Neural progenitor cell (in vitro differentiated cells): ENCODE data around the gene NT5DC2. TPM values are rescaled to one million over a fixed set of nuclear protein-coding genes. Genes with fewer than 3 reads are reported as not detected.

Experiments used
- DNase-seq: peaks from one replicate; pipeline ENCODE4 v3.0.0-alpha.2; 2016; ENCODE audit warnings: low spot score
- H2AFZ ChIP-seq: fragments of 200-600 bp; sonication (generic); replicated peaks from 2 replicates; pipeline ENCODE4 v1.6.1; 2016; ENCODE audit warnings: antibody characterized with exemption
- H3F3A ChIP-seq: fragments of 200-600 bp; sonication (generic); 2 replicates; pipeline ENCODE4 v1.6.1; 2016; ENCODE audit warnings: antibody characterized with exemption, low read depth
- H3K27ac ChIP-seq: fragments of 200-600 bp; sonication (generic); 2 replicates; pipeline ENCODE4 v1.5.1; 2016; ENCODE audit warnings: mild to moderate bottlenecking
- H3K27me3 ChIP-seq: fragments of 200-600 bp; sonication (generic); 2 replicates; pipeline ENCODE4 v1.6.1; 2016; ENCODE audit warnings: mild to moderate bottlenecking, moderate library complexity
- H3K36me3 ChIP-seq: fragments of 200-600 bp; sonication (generic); 2 replicates; pipeline ENCODE4 v1.5.1; 2016
- H3K4me1 ChIP-seq: fragments of 200-600 bp; sonication (generic); 2 replicates; pipeline ENCODE4 v1.6.1; 2016; ENCODE audit warnings: mixed run types
- H3K4me2 ChIP-seq: fragments of 200-600 bp; sonication (generic); 2 replicates; pipeline ENCODE4 v1.6.1; 2016
- H3K4me3 ChIP-seq: fragments of 200-600 bp; sonication (generic); 2 replicates; pipeline ENCODE4 v1.5.1; 2016
- H3K79me2 ChIP-seq: fragments of 200-600 bp; sonication (generic); 2 replicates; pipeline ENCODE4 v1.6.1; 2016; ENCODE audit warnings: low read depth
- H3K9ac ChIP-seq: fragments of 200-600 bp; sonication (generic); 2 replicates; pipeline ENCODE4 v1.6.1; 2016
- H3K9me3 ChIP-seq: fragments of 200-600 bp; sonication (generic); 2 replicates; pipeline ENCODE4 v1.5.1; 2016; ENCODE audit warnings: low read depth
- H4K20me1 ChIP-seq: fragments of 200-600 bp; sonication (generic); 2 replicates; pipeline ENCODE4 v1.6.1; 2016; ENCODE audit warnings: low read depth
- H3K27ac Mint-ChIP-seq: 3 replicates; pipeline ENCODE4 v1.8.0; 2021; ENCODE audit warnings: mixed read lengths
- H3K27me3 Mint-ChIP-seq: 2 replicates; pipeline ENCODE4 v1.8.0; 2022; ENCODE audit warnings: low read depth, mild to moderate bottlenecking, inconsistent platforms, moderate library complexity, mixed read lengths; ENCODE audit not compliant: insufficient read depth
- H3K36me3 Mint-ChIP-seq: 3 replicates; pipeline ENCODE4 v1.8.0; 2021; ENCODE audit warnings: mixed read lengths
- H3K4me1 Mint-ChIP-seq: 3 replicates; pipeline ENCODE4 v1.8.0; 2021; ENCODE audit warnings: mixed read lengths
- H3K4me3 Mint-ChIP-seq: 3 replicates; pipeline ENCODE4 v1.8.0; 2021; ENCODE audit warnings: mild to moderate bottlenecking, moderate library complexity, mixed read lengths
- H3K9me3 Mint-ChIP-seq: 3 replicates; pipeline ENCODE4 v1.8.0; 2020; ENCODE audit warnings: mixed read lengths
- CTCF ChIP-seq: fragments of 200-600 bp; sonication (generic); IDR thresholded peaks from 2 replicates; pipeline ENCODE4 v1.5.1; 2017; ENCODE audit warnings: antibody characterized with exemption, mild to moderate bottlenecking
- EZH2 ChIP-seq: fragments of 200-600 bp; sonication (generic); IDR thresholded peaks from 2 replicates; pipeline ENCODE4 v1.6.1; 2017; ENCODE audit warnings: antibody characterized with exemption, mild to moderate bottlenecking, moderate library complexity
- EZH2phosphoT487 ChIP-seq: fragments of 200-600 bp; sonication (generic); IDR thresholded peaks from 2 replicates; pipeline ENCODE4 v1.6.1; 2017; ENCODE audit warnings: antibody characterized with exemption
- total RNA-seq: library from RNA; depleted of rRNA; stranded (reverse); fragments of >200 nt; gene quantifications from 2 replicates; pipeline ENCODE4 v1.2.3, GENCODE V29; 2015; ENCODE audit warnings: low replicate concordance

Gene NT5DC2
- total RNA-seq, 1 donor from 2014 or later, result 210 TPM

- Mint-ChIP-seq H3K27ac (peak overlapping the region; percentile 96), H3K4me1 (peaks cover 36% of the 10 kb centered on the region), H3K27me3 (peaks cover 5% of the 10 kb centered on the region), H3K36me3 (peaks cover 7% of the 10 kb centered on the region), H3K9me3 (no peaks in the 10 kb centered on the region), H3K4me3 (peak overlapping the region; percentile 98)
- peaks cover 43% of the 10 kb centered on the region for H4K20me1 ChIP-seq
- no peak overlapping the region for H2AFZ ChIP-seq
- no peak for TF ChIP-seq CTCF
- TF ChIP-seq EZH2phosphoT487, result no peak
- no peak for TF ChIP-seq EZH2
- no peaks in the 10 kb centered on the region for H3K9me3 ChIP-seq
- H3K4me3 ChIP-seq, result peak overlapping the region; percentile 86
- peak overlapping the region; percentile 70 for H3K9ac ChIP-seq
- H3K27ac ChIP-seq, result peak overlapping the region; percentile 69
- peaks cover 27% of the 10 kb centered on the region for H3K4me1 ChIP-seq
- DNase-seq, result no peak
- H3F3A ChIP-seq, result peaks cover 41% of the 10 kb centered on the region
- H3K4me2 ChIP-seq, result peak overlapping the region; percentile 94
- H3K27me3 ChIP-seq, result no peaks in the 10 kb centered on the region
- H3K79me2 ChIP-seq, result peaks cover 64% of the 10 kb centered on the region
- no peaks in the 10 kb centered on the region for H3K36me3 ChIP-seq
Observed at GRCh38 chr3:52537165-52537620, 3.5 kb upstream of the NT5DC2 start.

GRCh38 chr3:52536369-52537164, 2.9 kb upstream of the NT5DC2 start, which contains the start of gene UQCC5:
TSS of gene UQCC5 (plus strand) at chr3:52536605. CDS start at chr3:52536756, 151 bp downstream.
- Mint-ChIP-seq H3K4me3 (peak within 1 kb of the TSS; percentile 98), H3K4me1 (peaks cover 38% of the 10 kb centered on the region), H3K27ac (peak within 1 kb of the TSS; percentile 96), H3K9me3 (no peaks in the 10 kb centered on the region), H3K27me3 (peaks cover 4% of the 10 kb centered on the region), H3K36me3 (peaks cover 7% of the 10 kb centered on the region)
- Histone ChIP-seq H2AFZ (peak within 1 kb of the TSS; percentile 85), H3K9me3 (no peaks in the 10 kb centered on the region), H3K4me3 (peak within 1 kb of the TSS; percentile 86), H3K27me3 (no peaks in the 10 kb centered on the region), H3K9ac (peak within 1 kb of the TSS; percentile 70), H3K4me2 (peak within 1 kb of the TSS; percentile 94), H3F3A (peaks cover 39% of the 10 kb centered on the region), H3K4me1 (peaks cover 33% of the 10 kb centered on the region), H4K20me1 (peaks cover 44% of the 10 kb centered on the region), H3K27ac (peak within 1 kb of the TSS; percentile 69), H3K36me3 (no peaks in the 10 kb centered on the region), H3K79me2 (peaks cover 65% of the 10 kb centered on the region)
- peak; percentile 100 for DNase-seq
- TF ChIP-seq CTCF (no peak), EZH2 (no peak), EZH2phosphoT487 (no peak)

- TF ChIP-seq EZH2phosphoT487, result no peak
- TF ChIP-seq EZH2, result no peak
- TF ChIP-seq CTCF, result no peak
- DNase-seq, result no peak
- peaks cover 34% of the 10 kb centered on the region for H3F3A ChIP-seq
- no peak overlapping the region for H3K27ac Mint-ChIP-seq
- H3K27ac ChIP-seq, result no peak overlapping the region
- H3K4me1 Mint-ChIP-seq, result peaks cover 38% of the 10 kb centered on the region
- H3K36me3 ChIP-seq, result no peaks in the 10 kb centered on the region
- peak overlapping the region; percentile 98 for H3K4me3 Mint-ChIP-seq
- H3K9me3 Mint-ChIP-seq, result no peaks in the 10 kb centered on the region
- no peaks in the 10 kb centered on the region for H3K27me3 ChIP-seq
- H3K79me2 ChIP-seq, result peaks cover 65% of the 10 kb centered on the region
- H3K4me2 ChIP-seq, result peak overlapping the region; percentile 64
- peaks cover 4% of the 10 kb centered on the region for H3K27me3 Mint-ChIP-seq
- H3K4me1 ChIP-seq, result peaks cover 33% of the 10 kb centered on the region
- H4K20me1 ChIP-seq, result peaks cover 49% of the 10 kb centered on the region
- H3K9ac ChIP-seq, result no peak overlapping the region
- no peak overlapping the region for H2AFZ ChIP-seq
- H3K36me3 Mint-ChIP-seq, result peaks cover 7% of the 10 kb centered on the region
- no peak overlapping the region for H3K4me3 ChIP-seq
- no peaks in the 10 kb centered on the region for H3K9me3 ChIP-seq
Observed at GRCh38 chr3:52536112-52536368, 2.4 kb upstream of the NT5DC2 start.
